NCI-H524 treated with DMSO at 0.1 percent for 48 hours (cell line): ENCODE measurements around the gene SGSM2.

ENCODE experiments used
- DNase-seq: peaks from one replicate; lab custom pipeline; 2025; lab: John Stamatoyannopoulos, UW

Gene SGSM2

GRCh38 chr17:2398655-2399571, 61.6 kb downstream of the SGSM2 start:
- no peak for DNase-seq

GRCh38 chr17:2399572-2400473, 62.5 kb downstream of the SGSM2 start:
- DNase-seq, result no peak

- DNase-seq, result no peak
Observed at GRCh38 chr17:2400474-2400866, 63.2 kb downstream of the SGSM2 start.

- DNase-seq, result peak; percentile 73
Observed at GRCh38 chr17:2400877-2401425, 63.6 kb downstream of the SGSM2 start, which contains the start of gene MNT. TSS of gene MNT (minus strand) at chr17:2401060. CDS start at chr17:2400712, 348 bp downstream.

GRCh38 chr17:2401426-2402221, 64.3 kb downstream of the SGSM2 start:
- peak; percentile 82 for DNase-seq

GRCh38 chr17:2402544-2402943, 65.2 kb downstream of the SGSM2 start:
- DNase-seq, result no peak

GRCh38 chr17:2403044-2403443, 65.7 kb downstream of the SGSM2 start:
- no peak for DNase-seq

GRCh38 chr17:2405247-2405926, 68.1 kb downstream of the SGSM2 start:
- DNase-seq, result no peak

GRCh38 chr17:2406271-2406902, 69.1 kb downstream of the SGSM2 start:
- DNase-seq, result no peak

GRCh38 chr17:2406903-2407790, 69.8 kb downstream of the SGSM2 start:
- DNase-seq, result no peak

- DNase-seq, result no peak
Observed at GRCh38 chr17:2410951-2411350, 73.7 kb downstream of the SGSM2 start.

GRCh38 chr17:2412561-2413021, 75.3 kb downstream of the SGSM2 start:
- DNase-seq, result no peak

GRCh38 chr17:2414446-2415064, 77.3 kb downstream of the SGSM2 start:
- no peak for DNase-seq

GRCh38 chr17:2415081-2415480, 77.8 kb downstream of the SGSM2 start:
- DNase-seq, result no peak

GRCh38 chr17:2416010-2416734, 78.9 kb downstream of the SGSM2 start:
- no peak for DNase-seq

- DNase-seq, result no peak
Observed at GRCh38 chr17:2418572-2418971, 81.3 kb downstream of the SGSM2 start.

GRCh38 chr17:2419486-2419885, 82.2 kb downstream of the SGSM2 start:
- DNase-seq, result no peak

GRCh38 chr17:2420176-2420575, 82.9 kb downstream of the SGSM2 start:
- DNase-seq, result no peak
